MM.1S (cell line): ENCODE measurements around the gene RALGDS.
A peak's percentile ranks its signal among the peaks of the same experiment; 100 is the strongest.

ENCODE experiments used
- DNase-seq: peaks from one replicate; pipeline ENCODE4 v3.0.0-alpha.2; 2015
- H2AFZ ChIP-seq: fragments of 300-600 bp; sonication (generic); 2 replicates; pipeline ENCODE4 v1.6.0; 2016; ENCODE audit warnings: antibody characterized with exemption, low read length
- H3F3A ChIP-seq: fragments of 300-600 bp; sonication (generic); 2 replicates; pipeline ENCODE4 v1.6.1; 2016; ENCODE audit warnings: mild to moderate bottlenecking, antibody characterized with exemption, low read length, moderate library complexity, mixed read lengths; ENCODE audit not compliant: insufficient read depth
- H3K27ac ChIP-seq: fragments of 300-600 bp; sonication (generic); 2 replicates; pipeline ENCODE4 v1.5.1; 2016; ENCODE audit warnings: mild to moderate bottlenecking, low read length
- H3K27me3 ChIP-seq: fragments of 300-600 bp; sonication (generic); replicated peaks from 2 replicates; pipeline ENCODE4 v1.6.0; 2016; ENCODE audit warnings: low read length; ENCODE audit not compliant: insufficient read depth
- H3K36me3 ChIP-seq: fragments of 300-600 bp; sonication (generic); replicated peaks from 2 replicates; pipeline ENCODE4 v1.6.1; 2016; ENCODE audit warnings: mild to moderate bottlenecking, low read length, mixed read lengths; ENCODE audit not compliant: insufficient read depth
- H3K4me1 ChIP-seq: fragments of 300-600 bp; sonication (generic); 2 replicates; pipeline ENCODE4 v1.6.1; 2016; ENCODE audit warnings: low read length, mixed read lengths
- H3K4me2 ChIP-seq: fragments of 300-600 bp; sonication (generic); 2 replicates; pipeline ENCODE4 v1.6.0; 2016; ENCODE audit warnings: low read depth, low read length
- H3K4me3 ChIP-seq: fragments of 300-600 bp; sonication (generic); 2 replicates; pipeline ENCODE4 v1.5.1; 2016; ENCODE audit warnings: low read length, mixed read lengths
- H3K79me2 ChIP-seq: fragments of 300-600 bp; sonication (generic); 2 replicates; pipeline ENCODE4 v1.6.1; 2016; ENCODE audit warnings: mixed run types, low read length, mixed read lengths
- H3K9ac ChIP-seq: fragments of 300-600 bp; sonication (generic); 2 replicates; pipeline ENCODE4 v1.6.1; 2016; ENCODE audit warnings: low read length, mixed read lengths
- H3K9me2 ChIP-seq: fragments of 300-600 bp; sonication (generic); replicated peaks from 2 replicates; pipeline ENCODE4 v1.6.1; 2016; ENCODE audit warnings: mild to moderate bottlenecking, low read length, mixed read lengths; ENCODE audit not compliant: insufficient read depth
- H3K9me3 ChIP-seq: fragments of 300-600 bp; sonication (generic); replicated peaks from 2 replicates; pipeline ENCODE4 v1.6.1; 2016; ENCODE audit warnings: mild to moderate bottlenecking, low read length, mixed read lengths; ENCODE audit not compliant: insufficient read depth
- H4K20me1 ChIP-seq: fragments of 300-600 bp; sonication (generic); 2 replicates; pipeline ENCODE4 v1.6.1; 2016; ENCODE audit warnings: mild to moderate bottlenecking, low read length, moderate library complexity, mixed read lengths; ENCODE audit not compliant: insufficient read depth
- CTCF ChIP-seq: fragments of 300-600 bp; sonication (generic); IDR thresholded peaks from 2 replicates; pipeline ENCODE4 v1.5.1; 2016; ENCODE audit warnings: antibody characterized with exemption, low read length, mixed read lengths
- EZH2 ChIP-seq: fragments of 300-600 bp; sonication (generic); optimal IDR thresholded peaks from 2 replicates; pipeline ENCODE3; 2017; ENCODE audit warnings: low read depth, mild to moderate bottlenecking, antibody characterized with exemption, low read length, mixed read lengths
- EZH2phosphoT487 ChIP-seq: fragments of 300-600 bp; sonication (generic); IDR thresholded peaks from 2 replicates; pipeline ENCODE4 v1.6.1; 2018; ENCODE audit warnings: antibody characterized with exemption, low read length

RALGDS gene

GRCh38 chr9:133058550-133059320, 62.3 kb downstream of the RALGDS start:
- no peak overlapping the region for H3K9ac ChIP-seq
- H3K9me3 ChIP-seq: no peaks in the 10 kb centered on the region
- peaks cover 21% of the 10 kb centered on the region for H3K4me1 ChIP-seq
- DNase-seq: peak; percentile 60
- TF ChIP-seq EZH2phosphoT487 (no peak), CTCF (no peak), EZH2 (no peak)
- no peaks in the 10 kb centered on the region for H4K20me1 ChIP-seq
- H3K4me3 ChIP-seq: no peak overlapping the region
- peaks cover 3% of the 10 kb centered on the region; the same call in 1 of the 2 replicates for H3F3A ChIP-seq
- no peaks in the 10 kb centered on the region for H3K79me2 ChIP-seq
- no peak overlapping the region for H3K4me2 ChIP-seq
- no peaks in the 10 kb centered on the region for H3K9me2 ChIP-seq
- peak overlapping the region; percentile 16; the same call in 1 of the 2 replicates for H3K27ac ChIP-seq
- H2AFZ ChIP-seq: no peak overlapping the region
- H3K27me3 ChIP-seq: no peaks in the 10 kb centered on the region
- H3K36me3 ChIP-seq: no peaks in the 10 kb centered on the region

GRCh38 chr9:133058071-133058470, 63.0 kb downstream of the RALGDS start:
- Histone ChIP-seq H3K36me3 (no peaks in the 10 kb centered on the region), H3K9me2 (no peaks in the 10 kb centered on the region), H3K27ac (no peak overlapping the region), H3K9me3 (no peaks in the 10 kb centered on the region), H3F3A (peaks cover 3% of the 10 kb centered on the region; the same call in 1 of the 2 replicates), H3K79me2 (no peaks in the 10 kb centered on the region), H3K9ac (no peak overlapping the region), H3K27me3 (no peaks in the 10 kb centered on the region), H3K4me2 (no peak overlapping the region), H2AFZ (no peak overlapping the region), H3K4me3 (no peak overlapping the region), H4K20me1 (no peaks in the 10 kb centered on the region), H3K4me1 (peaks cover 21% of the 10 kb centered on the region)
- TF ChIP-seq EZH2phosphoT487: no peak
- no peak for TF ChIP-seq CTCF
- no peak for TF ChIP-seq EZH2
- no peak for DNase-seq

- no peak overlapping the region for H3K27ac ChIP-seq
- peaks cover 21% of the 10 kb centered on the region for H3K4me1 ChIP-seq
- H3K9ac ChIP-seq: no peak overlapping the region
- H4K20me1 ChIP-seq: no peaks in the 10 kb centered on the region
- no peaks in the 10 kb centered on the region for H3K9me2 ChIP-seq
- H3K36me3 ChIP-seq: no peaks in the 10 kb centered on the region
- no peaks in the 10 kb centered on the region for H3K27me3 ChIP-seq
- no peak for TF ChIP-seq EZH2phosphoT487
- TF ChIP-seq EZH2: no peak
- TF ChIP-seq CTCF: no peak
- H3F3A ChIP-seq: peaks cover 3% of the 10 kb centered on the region; the same call in 1 of the 2 replicates
- no peak overlapping the region for H3K4me3 ChIP-seq
- no peaks in the 10 kb centered on the region for H3K79me2 ChIP-seq
- H3K9me3 ChIP-seq: no peaks in the 10 kb centered on the region
- H2AFZ ChIP-seq: no peak overlapping the region
- no peak overlapping the region for H3K4me2 ChIP-seq
- no peak for DNase-seq
Observed at GRCh38 chr9:133057553-133057952, 63.5 kb downstream of the RALGDS start.
